Fibroblast of the aortic adventitia (primary cell): ENCODE data around the gene NFKB1. TPM values are rescaled to one million over a fixed set of nuclear protein-coding genes. Genes with fewer than 3 reads are reported as not detected.
A peak's percentile ranks its signal among the peaks of the same experiment; 100 is the strongest.
"Not testable (repeated sequence)": the region's sequence is repeated elsewhere in the genome, so short reads cannot be mapped to it uniquely, and the experiment has no call there.

Source experiments
- DNase-seq: peaks from one replicate; pipeline ENCODE4 v3.0.0-alpha.2; 2010; ENCODE audit warnings: low read depth
- H3K4me3 ChIP-seq: 2 replicates; pipeline ENCODE4 v1.5.1; 2011; ENCODE audit warnings: low read depth, mild to moderate bottlenecking, control low read depth, low read length, moderate library complexity
- CTCF ChIP-seq: IDR thresholded peaks from 2 replicates; pipeline ENCODE4 v1.5.1; 2011; ENCODE audit warnings: mild to moderate bottlenecking, low read length, control low read depth, inconsistent platforms; ENCODE audit not compliant: insufficient read depth
- total RNA-seq: library from RNA; depleted of rRNA; stranded (reverse); fragments of >200 nt; gene quantifications from 2 replicates; pipeline ENCODE4 v1.2.3, GENCODE V29; 2012; ENCODE audit warnings: low replicate concordance

The NFKB1 gene
- total RNA-seq, 1 donor: 21.3 TPM

GRCh38 chr4:102614801-102615200 lies 113.6 kb downstream of the NFKB1 start:
- no peak for DNase-seq
- no peak overlapping the region for H3K4me3 ChIP-seq
- no peak for TF ChIP-seq CTCF

- no peak overlapping the region for H3K4me3 ChIP-seq
- DNase-seq: no peak
- no peak for TF ChIP-seq CTCF
Measured at GRCh38 chr4:102616636-102617035, 115.5 kb downstream of the NFKB1 start.

- not testable (repeated sequence) for H3K4me3 ChIP-seq, DNase-seq
Measured at GRCh38 chr4:102619021-102619420, 117.9 kb downstream of the NFKB1 start.

GRCh38 chr4:102619776-102620631 lies 118.8 kb downstream of the NFKB1 start:
- not testable (repeated sequence) for DNase-seq, H3K4me3 ChIP-seq

- peak; percentile 64 for TF ChIP-seq CTCF
- H3K4me3 ChIP-seq: no peak overlapping the region
Measured at GRCh38 chr4:102620697-102621497, 119.7 kb downstream of the NFKB1 start.

GRCh38 chr4:102623622-102624021 lies 122.5 kb downstream of the NFKB1 start:
- H3K4me3 ChIP-seq: no peak overlapping the region
- TF ChIP-seq CTCF: peak; percentile 17
- DNase-seq: peak; percentile 67

More at GRCh38 chr4:102620697-102621497, 119.7 kb downstream of the NFKB1 start:
- DNase-seq: peak; percentile 87

- H3K4me3 ChIP-seq: no peak overlapping the region
- no peak for TF ChIP-seq CTCF
- DNase-seq: no peak
Measured at GRCh38 chr4:102624505-102624904, 123.3 kb downstream of the NFKB1 start.
